ENCODE results near the gene MCCC1. TPM values are rescaled to one million over a fixed set of nuclear protein-coding genes. Genes with fewer than 3 reads are reported as not detected.

The MCCC1 gene
- total and polyA plus RNA-seq, 2 of the 13 experiments (the other 11 are each of a cell fraction or from before 2014, with no cell fraction given), result 11.7 to 30.1 TPM

GRCh38 chr3:183085634-183086390 lies 13.5 kb downstream of the MCCC1 start:
- no peak; the same call in 2 of the 3 replicates for ATAC-seq
- no TSS peak for BruUV-seq (replicated peaks)
- in situ Hi-C loops (cut with HindIII; ENCODE audit: extremely low pct_ligation_motif_present, low pct_unique_long_range_greater_than_20kb) (no loop called here), intact Hi-C loops (cut with micrococcal nuclease; ENCODE audit: unreplicated experiment) (loop anchor here (1.0 kb wide), 1 partner anchor 24 kb away; no protein-coding TSS in a partner anchor)
- no peaks in the 10 kb centered on the region for H3K4me1 ChIP-seq (ENCODE audit: insufficient read depth, low read length)
- peaks cover 11 to 59% of the 10 kb centered on the region in 2 experiments for H3K36me3 ChIP-seq (replicated peaks in 1 of 2; ENCODE audit: control insufficient read depth in 1 of 2, insufficient read depth in 2 of 2, low read length in 2 of 2)
- no peaks in the 10 kb centered on the region for H3K27me3 ChIP-seq (ENCODE audit: control insufficient read depth in 1 of 2, insufficient read depth in 2 of 2, low read length in 2 of 2)
- no peak for DNase-seq (ENCODE audit: low spot score)
- no peak overlapping the region for H3K27ac ChIP-seq (ENCODE audit: extremely low read length, insufficient read depth, low read length)
- POLR2A ChIA-PET, result interaction anchor here (0.7 kb wide), 1 partner anchor 11 kb away, joined by 3 read pairs; no protein-coding TSS in a partner anchor
- no peak overlapping the region for H3K4me2 ChIP-seq (ENCODE audit: low read depth, low read length)
- FAIRE-seq, result no peak
- no peaks in the 10 kb centered on the region for H3K79me2 ChIP-seq (ENCODE audit: insufficient read depth, low read length)
- H2AFZ ChIP-seq (ENCODE audit: low read length), result no peak overlapping the region
- WGBS (ENCODE audit: low lambda C conversion rate), result 98% methylated on average over 8 of the region's 9 CpGs
- CTCF ChIA-PET (ENCODE audit: low intra/inter-chr PET ratio, low total read pairs), result no interaction called here
- no peak overlapping the region for H3K9ac ChIP-seq (ENCODE audit: insufficient read depth, low read depth, low read length)
- no peak overlapping the region for H3K4me3 ChIP-seq (replicated peaks in 1 of 3; ENCODE audit: insufficient read depth in 1 of 3, low read depth in 2 of 3, low read length in 3 of 3)
- TF ChIP-seq CREB3 (CRISPR knock-in tag; IDR thresholded peaks at IDR 0.05), result no peak
- no peak for TF ChIP-seq KAT2B (IDR thresholded peaks at IDR 0.05; ENCODE audit: borderline replicate concordance, low read depth, low read length)
- TF ChIP-seq KDM5B (CRISPR knock-in tag; IDR thresholded peaks at IDR 0.05; ENCODE audit: borderline replicate concordance), result no peak
- peak; percentile 17; the same call in 1 of the 2 replicates for TF ChIP-seq STAG1 (CRISPR knock-in tag; IDR thresholded peaks at IDR 0.05)
- TF ChIP-seq CTCF (CRISPR knock-in tag; IDR thresholded peaks at IDR 0.05), result peak; percentile 49
- H3K9me3 ChIP-seq (ENCODE audit: low read length), result no peaks in the 10 kb centered on the region
- 0 out of 2 replicates have a peak, but pooled peaks cover 3% of the 10 kb centered on the region for H4K20me1 ChIP-seq (ENCODE audit: insufficient read depth, low read length)

Measured in HepG2 (cell line).